ENCODE data around the gene INSL3. TPM values are rescaled to one million over a fixed set of nuclear protein-coding genes. Genes with fewer than 3 reads are reported as not detected.

INSL3 gene
- total and polyA plus RNA-seq, 2 of the 13 experiments (the other 11 are each of a cell fraction or from before 2014, with no cell fraction given) = 0.30 TPM; not detected in 1

- TF ChIP-seq ZNF782 (CRISPR knock-in tag; IDR thresholded peaks at IDR 0.05; ENCODE audit: borderline replicate concordance) = no peak
- TF ChIP-seq ZFP36 (IDR thresholded peaks at IDR 0.05; ENCODE audit: borderline replicate concordance, low read depth, low read length, partially characterized antibody) = peak; percentile 4
- TF ChIP-seq ZBTB14 (CRISPR knock-in tag; IDR thresholded peaks at IDR 0.05) = no peak
- no peak for TF ChIP-seq ZNF772 (CRISPR knock-in tag; IDR thresholded peaks at IDR 0.05)
- no peak for TF ChIP-seq RFX1 (IDR thresholded peaks at IDR 0.05)
- 0 out of 2 replicates have a peak, but pooled peaks have one; percentile 6 for TF ChIP-seq GABPB1 (CRISPR knock-in tag; IDR thresholded peaks at IDR 0.05)
- no peak for TF ChIP-seq PPARG (CRISPR knock-in tag; conservative IDR thresholded peaks at IDR 0.05)
- no peak for TF ChIP-seq RERE (CRISPR knock-in tag; IDR thresholded peaks at IDR 0.05; ENCODE audit: low read depth)
- peak; percentile 65; the same call in 1 of the 2 replicates for TF ChIP-seq MED1 (CRISPR knock-in tag; IDR thresholded peaks at IDR 0.05)
- peak; percentile 94 for TF ChIP-seq FOSL2 (CRISPR knock-in tag; IDR thresholded peaks at IDR 0.05)
- no peak for TF ChIP-seq ZNF883 (CRISPR knock-in tag; IDR thresholded peaks at IDR 0.05; ENCODE audit: not compliant biosample characterization)
- TF ChIP-seq SRSF4 (IDR thresholded peaks at IDR 0.05; ENCODE audit: low read depth, low read length, poor library complexity, severe bottlenecking) = no peak
- TF ChIP-seq ZNF276 (CRISPR knock-in tag; IDR thresholded peaks at IDR 0.05; ENCODE audit: low read depth) = no peak
- no peak for TF ChIP-seq ZNF616 (CRISPR knock-in tag; IDR thresholded peaks at IDR 0.05; ENCODE audit: low read depth)
- no peak for TF ChIP-seq CEBPG (CRISPR knock-in tag; IDR thresholded peaks at IDR 0.05)
- TF ChIP-seq ATF4 (CRISPR knock-in tag; IDR thresholded peaks at IDR 0.05) = no peak
- TF ChIP-seq TEAD3 (CRISPR knock-in tag; optimal IDR thresholded peaks at IDR 0.05; ENCODE audit: borderline replicate concordance) = peak; percentile 61
- peak; percentile 51 for TF ChIP-seq ZMYM3 (CRISPR knock-in tag; IDR thresholded peaks at IDR 0.05)
- no peak for TF ChIP-seq ZFP41 (CRISPR knock-in tag; IDR thresholded peaks at IDR 0.05; ENCODE audit: borderline replicate concordance)
- no peak for TF ChIP-seq ZNF460 (CRISPR knock-in tag; IDR thresholded peaks at IDR 0.05; ENCODE audit: borderline replicate concordance)
- no peak for TF ChIP-seq SP140L (CRISPR knock-in tag; IDR thresholded peaks at IDR 0.05; ENCODE audit: borderline replicate concordance)
Observed at GRCh38 chr19:17797424-17798201, 23.7 kb downstream of the INSL3 start (continued).
